ENCODE measurements around the gene COPG1.
"Not testable (repeated sequence)": the region's sequence is repeated elsewhere in the genome, so short reads cannot be mapped to it uniquely, and the experiment has no call there.

The COPG1 gene

GRCh38 chr3:129235344-129235917 lies 14.0 kb upstream of the COPG1 start:
- Histone ChIP-seq H3K9me3 (replicated peaks in 1 of 11) (peaks cover 0 to 11% (median 0%) of the 10 kb centered on the region in 11 experiments; a peak in 3 of 22 replicates), H3K27ac (peak overlapping the region in 9 of 11 experiments; percentile 3 to 95 (median 75); a peak in 17 of 22 replicates), H3K9ac (peak overlapping the region in 5 of 11 experiments; percentile 20 to 67 (median 62); a peak in 7 of 22 replicates), H3K36me3 (no peaks in the 10 kb centered on the region), H3K4me2 (peak overlapping the region; percentile 79 to 90 (median 85)), H3K4me1 (peaks cover 36 to 100% (median 78%) of the 10 kb centered on the region in 10 experiments), H4K20me1 (no peaks in the 10 kb centered on the region), H3K27me3 (no peaks in the 10 kb centered on the region), H3K4me3 (peak overlapping the region in 1 of 10 experiments; percentile 4; a peak in 1 of 20 replicates)
- no peak for TF ChIP-seq Cebpa-rat (IDR thresholded peaks at IDR 0.05)

GRCh38 chr3:129238945-129239705 lies 10.3 kb upstream of the COPG1 start:
- Histone ChIP-seq H3K9me3 (replicated peaks in 1 of 11) (peaks cover 0 to 11% (median 0%) of the 10 kb centered on the region in 11 experiments; a peak in 3 of 22 replicates), H3K27ac (peak overlapping the region in 9 of 11 experiments; percentile 14 to 95 (median 85); a peak in 16 of 22 replicates), H3K36me3 (no peaks in the 10 kb centered on the region), H4K20me1 (no peaks in the 10 kb centered on the region), H3K27me3 (no peaks in the 10 kb centered on the region), H3K9ac (peak overlapping the region in 6 of 11 experiments; percentile 45 to 81 (median 72); a peak in 12 of 22 replicates), H3K4me3 (peak overlapping the region in 4 of 10 experiments; percentile 2 to 37 (median 6); a peak in 3 of 20 replicates), H3K4me2 (peak overlapping the region in 7 of 11 experiments; percentile 42 to 90 (median 73); a peak in 14 of 22 replicates), H3K4me1 (peaks cover 23 to 85% (median 46%) of the 10 kb centered on the region in 10 experiments)
- TF ChIP-seq Cebpa-rat (IDR thresholded peaks at IDR 0.05): peak in 8 of 11 experiments; percentile 10 to 94 (median 90); a peak in 11 of 22 replicates

- peak overlapping the region in 5 of 11 experiments; percentile 54 to 81 (median 72); a peak in 9 of 22 replicates for H3K9ac ChIP-seq
These were observed 9.4 kb upstream of the COPG1 start for GRCh38 chr3:129239991-129240390.

GRCh38 chr3:129240436-129240835 lies 9.0 kb upstream of the COPG1 start:
- Histone ChIP-seq H3K9ac (peak overlapping the region in 4 of 11 experiments; percentile 71 to 81 (median 74); a peak in 8 of 22 replicates), H3K36me3 (no peaks in the 10 kb centered on the region), H3K4me3 (no peak overlapping the region), H3K4me1 (peaks cover 10 to 79% (median 37%) of the 10 kb centered on the region in 10 experiments), H4K20me1 (no peaks in the 10 kb centered on the region), H3K27me3 (no peaks in the 10 kb centered on the region), H3K27ac (peak overlapping the region in 5 of 11 experiments; percentile 85 to 95 (median 91); a peak in 11 of 22 replicates), H3K9me3 (replicated peaks in 1 of 11) (peaks cover 0 to 11% (median 0%) of the 10 kb centered on the region in 11 experiments; a peak in 3 of 22 replicates), H3K4me2 (peak overlapping the region in 6 of 11 experiments; percentile 48 to 90 (median 81); a peak in 12 of 22 replicates)
- no peak for TF ChIP-seq Cebpa-rat (IDR thresholded peaks at IDR 0.05)

More at GRCh38 chr3:129239991-129240390, 9.4 kb upstream of the COPG1 start:
- Histone ChIP-seq H3K27ac (peak overlapping the region in 7 of 11 experiments; percentile 14 to 95 (median 90); a peak in 13 of 22 replicates), H3K4me2 (peak overlapping the region in 8 of 11 experiments; percentile 13 to 90 (median 66); a peak in 13 of 22 replicates), H3K4me3 (peak overlapping the region in 1 of 10 experiments; percentile 2; a peak in 1 of 20 replicates), H3K27me3 (no peaks in the 10 kb centered on the region), H3K36me3 (no peaks in the 10 kb centered on the region), H3K9me3 (replicated peaks in 1 of 11) (peaks cover 0 to 11% (median 0%) of the 10 kb centered on the region in 11 experiments; a peak in 3 of 22 replicates), H3K4me1 (peaks cover 15 to 79% (median 37%) of the 10 kb centered on the region in 10 experiments), H4K20me1 (no peaks in the 10 kb centered on the region)
- no peak for TF ChIP-seq Cebpa-rat (IDR thresholded peaks at IDR 0.05)

- Histone ChIP-seq H3K9me3 (replicated peaks in 1 of 11) (no peaks in the 10 kb centered on the region), H3K4me2 (peak overlapping the region in 5 of 11 experiments; percentile 12 to 76 (median 62); a peak in 8 of 22 replicates), H3K27me3 (no peaks in the 10 kb centered on the region), H3K9ac (peak overlapping the region in 5 of 11 experiments; percentile 13 to 67 (median 39); a peak in 8 of 22 replicates), H3K27ac (peak overlapping the region in 5 of 11 experiments; percentile 21 to 56 (median 51); a peak in 7 of 22 replicates), H3K4me1 (peaks cover 15 to 56% (median 26%) of the 10 kb centered on the region in 10 experiments), H4K20me1 (no peaks in the 10 kb centered on the region), H3K4me3 (no peak overlapping the region), H3K36me3 (no peaks in the 10 kb centered on the region)
- no peak for TF ChIP-seq Cebpa-rat (IDR thresholded peaks at IDR 0.05)
These were observed 4.3 kb upstream of the COPG1 start for GRCh38 chr3:129245141-129245540.

- H4K20me1 ChIP-seq; H3K4me3 ChIP-seq; H3K9me3 ChIP-seq (replicated peaks in 1 of 11); H3K36me3 ChIP-seq; H3K27me3 ChIP-seq: not testable (repeated sequence)
- Histone ChIP-seq H3K9ac (peak overlapping the region in 5 of 11 experiments; percentile 13 to 67 (median 39); a peak in 8 of 22 replicates), H3K27ac (peak overlapping the region in 5 of 11 experiments; percentile 21 to 56 (median 51); a peak in 7 of 22 replicates), H3K4me2 (peak overlapping the region in 5 of 11 experiments; percentile 12 to 76 (median 62); a peak in 8 of 22 replicates), H3K4me1 (peaks cover 21 to 56% (median 26%) of the 10 kb centered on the region in 10 experiments)
These were observed 3.6 kb upstream of the COPG1 start for GRCh38 chr3:129245641-129246306.

- Histone ChIP-seq H3K9me3 (replicated peaks in 1 of 11) (no peaks in the 10 kb centered on the region), H4K20me1 (peaks cover 0 to 4% (median 0%) of the 10 kb centered on the region in 11 experiments; a peak in 4 of 22 replicates), H3K4me2 (no peak overlapping the region), H3K27me3 (no peaks in the 10 kb centered on the region), H3K4me3 (no peak overlapping the region), H3K27ac (no peak overlapping the region), H3K4me1 (peaks cover 21 to 55% (median 25%) of the 10 kb centered on the region in 10 experiments), H3K36me3 (peaks cover 3 to 7% (median 5%) of the 10 kb centered on the region in 11 experiments; a peak in 20 of 22 replicates), H3K9ac (no peak overlapping the region)
- TF ChIP-seq Cebpa-rat (IDR thresholded peaks at IDR 0.05): no peak
These were observed 2.8 kb upstream of the COPG1 start for GRCh38 chr3:129246636-129247035.

Data from BLaER1 treated with 17β-estradiol and CSF1 and Interleukin-3, amounts not matched to agents 10 nM and 100 nM (cell line).